NCI-H2107 (cell line): ENCODE measurements around the gene HS3ST3B1.

Source experiments
- DNase-seq: peaks from one replicate; lab custom pipeline; 2025; lab: John Stamatoyannopoulos, UW

HS3ST3B1 gene

GRCh38 chr17:14321476-14321949 lies 20.6 kb downstream of the HS3ST3B1 start:
- no peak for DNase-seq

- no peak for DNase-seq
Observed at GRCh38 chr17:14321980-14322776, 21.3 kb downstream of the HS3ST3B1 start.

GRCh38 chr17:14323522-14323981 lies 22.7 kb downstream of the HS3ST3B1 start:
- no peak for DNase-seq

- DNase-seq, result no peak
Observed at GRCh38 chr17:14325618-14326167, 24.8 kb downstream of the HS3ST3B1 start.

- no peak for DNase-seq
Observed at GRCh38 chr17:14329900-14330491, 29.1 kb downstream of the HS3ST3B1 start.

- DNase-seq, result no peak
Observed at GRCh38 chr17:14330492-14330962, 29.6 kb downstream of the HS3ST3B1 start.

GRCh38 chr17:14331225-14331981 lies 30.5 kb downstream of the HS3ST3B1 start:
- DNase-seq, result no peak

- DNase-seq, result no peak
Observed at GRCh38 chr17:14331982-14332298, 31.1 kb downstream of the HS3ST3B1 start.

- DNase-seq, result no peak
Observed at GRCh38 chr17:14332331-14332730, 31.4 kb downstream of the HS3ST3B1 start.

- DNase-seq, result no peak
Observed at GRCh38 chr17:14333506-14333905, 32.6 kb downstream of the HS3ST3B1 start.

GRCh38 chr17:14334276-14334840 lies 33.5 kb downstream of the HS3ST3B1 start:
- DNase-seq, result no peak

GRCh38 chr17:14334919-14335318 lies 34.0 kb downstream of the HS3ST3B1 start:
- DNase-seq, result no peak

GRCh38 chr17:14336418-14336817 lies 35.5 kb downstream of the HS3ST3B1 start:
- no peak for DNase-seq

- no peak for DNase-seq
Observed at GRCh38 chr17:14337596-14338079, 36.8 kb downstream of the HS3ST3B1 start.

- no peak for DNase-seq
Observed at GRCh38 chr17:14340857-14341754, 40.2 kb downstream of the HS3ST3B1 start.

GRCh38 chr17:14341866-14342265 lies 41.0 kb downstream of the HS3ST3B1 start:
- no peak for DNase-seq

- no peak for DNase-seq
Observed at GRCh38 chr17:14346801-14347200, 45.9 kb downstream of the HS3ST3B1 start.

- no peak for DNase-seq
Observed at GRCh38 chr17:14351493-14351892, 50.6 kb downstream of the HS3ST3B1 start.

- DNase-seq, result no peak
Observed at GRCh38 chr17:14352136-14352535, 51.3 kb downstream of the HS3ST3B1 start.

- no peak for DNase-seq
Observed at GRCh38 chr17:14353861-14354474, 53.1 kb downstream of the HS3ST3B1 start.
